HG02642 (cell line): ENCODE data around the gene C11orf16.
"Not testable (repeated sequence)": the region's sequence is repeated elsewhere in the genome, so short reads cannot be mapped to it uniquely, and the experiment has no call there.

Experiments
- ATAC-seq: cut with Tn5 transposase; IDR thresholded peaks from one replicate; pipeline ENCODE4 v1.9.1; 2021; ENCODE audit warnings: mild to moderate bottlenecking; ENCODE audit not compliant: unreplicated experiment, poor library complexity

Gene C11orf16

GRCh38 chr11:8932564-8933180 lies at the start of gene C11orf16:
TSS of gene C11orf16 (minus strand) at chr11:8932947. CDS start at chr11:8932308, 639 bp downstream.
- no peak for ATAC-seq

GRCh38 chr11:8980485-8980884 lies 47.7 kb upstream of the C11orf16 start:
- ATAC-seq, result no peak

DNA sequence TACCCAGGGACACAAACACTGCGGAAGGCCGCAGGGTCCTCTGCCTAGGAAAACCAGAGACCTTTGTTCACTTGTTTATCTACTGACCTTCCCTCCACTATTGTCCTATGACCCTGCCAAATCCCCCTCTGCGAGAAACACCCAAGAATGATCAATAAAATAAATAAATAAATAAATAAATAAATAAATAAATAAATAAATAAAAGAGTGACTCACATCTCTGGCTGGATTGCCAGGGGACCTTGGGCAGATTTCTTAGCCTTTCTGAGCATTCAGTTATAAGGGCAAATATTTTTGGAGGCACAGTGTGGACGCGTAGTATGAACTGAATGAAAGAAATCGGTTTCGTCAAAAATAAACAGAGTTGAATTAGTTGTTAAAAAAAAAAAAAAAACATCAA lies 46.6 kb upstream of the C11orf16 start:
- not testable (repeated sequence) for ATAC-seq

GRCh38 chr11:8973121-8973520 lies 40.4 kb upstream of the C11orf16 start:
- ATAC-seq, result no peak

DNA sequence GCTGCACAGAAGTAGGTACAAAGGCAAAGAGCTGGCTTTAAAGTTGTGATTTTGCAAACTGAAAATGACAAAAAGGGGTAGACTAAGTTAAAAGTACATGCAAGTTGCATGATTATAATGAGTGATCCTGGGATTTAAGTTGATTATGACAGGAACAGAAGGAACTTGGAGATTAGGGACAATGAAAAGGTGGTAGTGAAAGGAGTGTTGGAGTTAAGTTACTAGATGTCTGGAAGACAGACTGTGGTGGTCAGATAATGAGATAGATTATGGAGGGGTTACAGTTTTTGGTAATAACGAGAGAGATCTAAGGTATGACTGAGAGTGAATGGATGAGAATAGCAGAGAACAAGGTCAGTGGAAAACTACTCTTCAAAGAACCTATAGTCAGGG lies 39.2 kb upstream of the C11orf16 start:
- no peak for ATAC-seq

- no peak for ATAC-seq
Observed at GRCh38 chr11:8971196-8971923, 38.6 kb upstream of the C11orf16 start.

DNA sequence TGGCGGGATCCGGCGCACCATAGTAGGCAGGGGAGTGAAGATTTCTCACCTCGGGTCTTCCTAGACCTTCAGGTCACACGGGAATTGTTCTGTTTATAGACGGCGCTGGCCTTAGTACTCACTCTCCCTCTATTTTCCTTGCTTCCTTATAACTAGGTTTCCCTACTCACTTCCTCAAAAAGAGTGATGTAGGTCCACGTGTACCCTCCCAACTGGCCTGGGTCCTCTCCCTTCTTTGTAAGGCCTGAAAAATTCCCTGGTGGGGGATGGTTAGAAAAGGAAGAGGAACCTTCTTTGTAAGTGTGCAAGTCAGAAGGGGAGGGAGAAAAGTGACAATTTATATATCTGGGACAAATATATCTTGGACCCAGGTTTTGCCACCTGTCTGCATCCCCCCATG lies 34.4 kb upstream of the C11orf16 start:
- no peak for ATAC-seq

DNA sequence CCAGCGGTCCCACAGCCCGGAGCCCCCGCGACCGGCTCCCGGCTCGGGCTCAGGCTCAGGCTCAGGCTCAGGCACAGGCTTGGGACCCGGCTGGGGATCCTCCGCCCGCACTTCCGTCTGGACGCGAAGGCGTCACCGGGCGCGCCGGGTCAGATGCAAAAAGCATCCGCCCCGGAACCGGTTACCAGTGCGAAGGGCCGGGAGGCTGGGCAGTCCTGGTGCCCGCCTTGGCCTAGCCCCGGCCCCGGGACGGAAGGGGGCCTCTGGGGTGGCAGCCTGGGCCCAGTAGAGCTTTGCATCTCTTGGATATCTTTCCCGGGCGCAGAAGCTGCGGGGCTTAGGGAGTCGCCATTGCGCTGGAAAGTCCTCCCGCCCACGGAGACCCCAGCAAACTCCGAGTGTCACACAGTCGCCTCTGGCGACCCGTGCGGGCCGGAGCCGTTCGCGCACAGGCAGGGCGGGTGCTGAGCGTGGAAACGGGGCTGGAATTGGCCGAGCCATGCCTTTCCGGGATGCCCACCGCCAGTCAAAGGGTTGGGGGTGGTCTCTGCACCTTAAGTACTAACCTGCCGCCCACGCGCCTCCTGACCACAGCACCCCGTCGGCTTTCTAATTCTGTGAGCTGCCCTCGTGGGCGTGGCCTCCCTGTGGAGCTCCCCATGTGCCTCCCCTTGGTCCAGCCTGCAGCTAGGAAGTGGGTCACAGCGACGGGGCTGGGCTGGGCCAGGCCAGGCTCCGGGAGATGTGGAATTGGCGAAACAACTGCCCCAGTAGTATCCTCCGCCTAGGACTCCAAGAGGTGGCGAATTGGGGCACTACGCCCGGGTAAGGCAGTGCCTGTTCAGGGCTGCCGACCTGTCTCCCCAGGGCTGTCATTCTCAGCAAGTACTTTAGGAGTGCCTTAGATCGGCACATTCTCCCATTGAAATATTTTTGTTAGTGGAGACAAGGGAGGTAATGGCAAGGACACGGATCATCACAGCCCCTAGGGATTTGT lies 31.9 kb upstream of the C11orf16 start, which contains the start of gene TMEM9B:
Gene TMEM9B (minus strand): TSS at position 119 of the 997 bp plus-strand sequence. CDS start 129 bp downstream, outside the sequence.
- peak; percentile 81 for ATAC-seq

DNA sequence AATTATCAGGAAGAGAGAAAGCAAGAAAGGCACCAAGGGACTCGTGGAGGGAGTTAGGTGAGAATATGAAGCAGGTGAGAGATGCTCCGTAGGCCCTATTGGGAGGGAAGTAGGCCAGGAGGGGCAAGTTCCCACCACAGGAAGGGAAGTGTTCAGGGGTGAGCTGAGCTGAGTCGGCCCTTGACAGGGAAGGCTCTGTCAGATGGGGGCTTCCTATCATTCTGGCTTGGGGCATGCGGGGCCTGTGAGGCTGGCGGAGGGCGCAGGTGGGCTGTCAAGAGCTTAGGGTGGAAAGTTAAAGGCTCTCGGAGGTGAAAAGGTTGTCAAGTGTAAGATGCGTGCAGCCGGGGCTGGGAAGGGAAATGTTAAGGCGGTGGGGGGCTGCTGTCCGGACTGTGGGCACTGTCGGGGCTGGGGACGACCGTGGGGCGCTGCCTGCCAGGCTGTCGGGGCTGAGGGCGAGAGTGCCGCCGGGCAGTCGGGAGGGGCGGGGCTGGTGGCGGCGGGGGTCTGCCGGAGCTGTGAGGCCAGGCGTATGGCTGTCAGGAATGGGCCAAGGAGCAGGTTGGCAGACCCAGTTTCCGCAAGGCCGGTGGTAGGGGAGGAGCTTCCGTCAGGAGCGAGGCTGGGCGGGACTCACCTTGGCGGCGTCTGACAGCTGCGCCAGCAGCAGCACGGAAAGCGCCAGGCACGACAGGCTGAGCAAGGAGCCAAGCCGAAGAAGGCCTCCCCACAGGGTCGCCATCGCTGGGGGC lies 31.0 kb upstream of the C11orf16 start:
- peak; percentile 71 for ATAC-seq

DNA sequence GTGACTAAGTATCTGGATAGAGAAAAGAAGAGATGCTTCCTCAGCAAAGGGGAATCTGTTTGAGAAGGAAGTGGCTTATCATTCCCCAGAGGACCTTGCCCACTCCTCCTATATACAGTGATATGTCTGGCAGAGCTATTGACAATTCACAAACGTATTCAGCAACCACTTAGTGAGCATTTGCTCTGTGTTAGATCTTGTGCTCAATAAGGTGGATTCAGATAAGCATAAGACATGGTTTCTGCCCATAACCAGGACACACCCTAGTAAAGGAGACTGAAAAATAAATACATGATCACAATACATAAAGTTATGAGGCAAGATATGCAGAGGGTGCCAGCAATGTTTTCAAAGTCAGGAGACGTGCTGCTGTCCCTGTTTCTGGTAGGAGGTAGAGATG lies 30.1 kb upstream of the C11orf16 start:
- no peak for ATAC-seq

GRCh38 chr11:8961401-8961800 lies 28.7 kb upstream of the C11orf16 start:
- no peak for ATAC-seq

DNA sequence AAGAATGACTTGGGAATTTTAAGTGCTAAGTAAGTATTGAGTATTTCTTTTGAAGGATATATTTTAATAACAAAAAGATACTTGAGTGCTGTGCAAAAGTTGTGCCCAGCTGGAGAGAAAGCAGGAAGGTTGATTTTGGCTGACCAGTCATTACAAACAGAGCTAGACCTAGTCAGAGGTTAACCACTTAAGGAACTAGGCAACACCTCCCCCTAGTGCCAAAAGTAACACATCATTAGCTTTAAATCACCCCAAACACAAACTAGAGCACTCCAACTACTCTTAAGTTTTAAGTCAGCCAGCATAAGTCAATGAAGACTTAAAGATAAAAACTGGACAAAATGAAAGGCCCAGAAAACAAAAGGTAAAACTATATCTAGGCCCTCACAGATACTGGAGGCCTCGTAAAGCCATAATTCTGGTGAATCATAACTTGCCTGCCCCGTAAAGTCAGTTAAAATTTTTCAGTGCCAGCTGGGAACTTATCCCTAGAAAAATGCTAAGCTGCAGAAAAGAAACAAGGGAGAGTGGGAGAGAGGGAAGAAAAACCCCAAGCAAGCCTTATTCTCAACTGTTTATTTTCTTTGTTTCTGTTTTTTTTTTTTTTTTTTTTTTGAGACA lies 26.9 kb upstream of the C11orf16 start:
- ATAC-seq, result peak; percentile 35

GRCh38 chr11:8956860-8957259 lies 24.1 kb upstream of the C11orf16 start:
- ATAC-seq, result no peak

DNA sequence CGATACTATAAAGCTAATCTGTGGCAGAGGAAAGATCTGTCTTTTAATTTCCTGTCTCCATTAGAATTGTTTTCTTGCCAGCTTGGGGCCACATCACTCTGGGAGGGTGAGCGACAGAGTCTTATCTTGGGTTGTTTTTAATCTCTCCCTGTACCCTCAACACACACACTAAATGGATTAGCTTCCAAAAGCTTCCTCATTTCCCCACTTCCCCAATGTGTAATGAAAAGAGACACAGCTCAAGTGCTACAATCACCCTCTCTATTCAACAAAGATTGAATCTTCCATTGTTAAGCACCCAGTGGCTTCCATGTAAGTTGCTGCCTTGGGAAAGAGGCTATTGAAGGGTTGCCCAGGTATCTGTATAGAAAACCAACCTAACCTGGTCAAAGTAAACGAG lies 16.1 kb upstream of the C11orf16 start:
- no peak for ATAC-seq

DNA sequence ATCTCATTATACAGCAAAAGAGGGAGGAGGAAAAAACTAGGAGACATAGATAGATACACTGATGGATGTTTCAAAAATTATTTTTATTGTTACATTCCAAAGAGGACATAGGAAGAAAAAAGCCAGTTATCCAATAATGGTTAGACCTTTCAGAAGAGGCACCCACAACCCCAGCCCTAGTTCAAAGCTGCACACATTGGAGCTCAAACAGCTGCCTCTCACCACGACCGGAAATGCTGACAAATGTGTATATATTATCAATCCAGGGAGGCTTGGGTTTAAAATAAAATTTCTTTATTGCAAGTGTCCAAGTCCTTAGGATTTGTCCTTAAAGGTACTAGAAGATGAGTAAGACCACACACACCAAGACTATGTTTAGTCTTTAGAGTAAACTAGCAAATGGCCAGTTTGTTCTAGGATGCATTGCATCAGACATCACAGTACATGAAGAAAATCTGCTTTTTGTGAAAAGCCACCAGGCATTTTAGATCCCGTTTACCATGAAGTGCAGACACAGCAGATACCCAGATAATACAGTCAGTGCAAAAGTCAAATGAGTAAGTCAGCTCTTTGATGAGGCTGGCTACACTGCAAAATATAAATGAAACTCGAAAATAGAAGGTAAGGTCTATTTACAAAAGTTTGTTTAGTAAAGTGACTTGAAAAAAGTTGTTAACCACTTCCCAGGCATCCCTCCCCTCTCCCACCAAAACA lies 14.6 kb upstream of the C11orf16 start:
- ATAC-seq, result no peak

GRCh38 chr11:8942518-8943066 lies 9.8 kb upstream of the C11orf16 start, which contains the start of gene ASCL3:
TSS of gene ASCL3 (minus strand) at chr11:8943016. CDS start at chr11:8938161, 4,855 bp downstream.
- ATAC-seq, result no peak

DNA sequence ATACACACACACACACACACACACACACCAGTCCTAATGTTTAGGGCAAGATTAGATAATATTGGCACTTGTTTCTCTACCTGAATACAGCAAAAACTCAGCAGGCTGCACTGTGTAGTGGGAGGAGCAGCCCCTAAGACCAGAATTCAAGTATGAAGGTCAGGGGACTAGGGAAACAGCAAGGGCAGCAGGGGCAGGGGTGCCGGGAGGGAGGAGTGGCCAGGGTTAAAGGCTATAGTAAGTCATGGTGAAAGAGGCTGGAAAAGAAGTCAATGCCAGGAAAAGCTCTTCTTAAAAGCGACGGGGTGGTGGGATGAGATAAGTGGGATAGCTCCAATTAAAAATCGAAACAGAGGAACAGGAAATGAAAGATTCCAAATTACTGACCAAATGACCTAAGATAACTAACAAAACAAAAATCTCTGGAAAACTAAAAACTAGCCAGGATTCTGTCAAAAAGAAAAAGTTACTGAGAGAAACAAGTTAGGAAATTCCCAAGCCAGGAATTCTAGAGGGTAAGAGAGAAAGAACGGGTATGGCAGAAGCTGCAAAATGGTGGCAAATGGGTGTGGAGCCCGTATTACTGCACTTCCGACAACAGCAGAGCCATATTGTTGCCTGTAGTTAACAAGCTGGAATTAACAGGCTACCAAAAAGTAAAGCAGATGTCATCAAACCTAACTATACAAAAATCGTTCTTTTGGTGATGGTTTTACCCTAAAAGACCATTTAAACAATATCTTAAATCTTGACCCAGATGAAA lies 8.8 kb upstream of the C11orf16 start:
- no peak for ATAC-seq

- no peak for ATAC-seq
Observed at GRCh38 chr11:8937659-8938058, 4.9 kb upstream of the C11orf16 start.
